NB4 (cell line): ENCODE results near the gene EIF1AD.

Experiments
- CTCF ChIP-seq: IDR thresholded peaks from one replicate; pipeline ENCODE4 v1.5.1; 2012; ENCODE audit warnings: low read depth, low read length
- MAX ChIP-seq: IDR thresholded peaks from 2 replicates; pipeline ENCODE4 v1.6.1; 2011; ENCODE audit warnings: low read depth, low read length
- MYC ChIP-seq: IDR thresholded peaks from 2 replicates; pipeline ENCODE4 v1.6.1; 2011; ENCODE audit warnings: low read depth, low read length
- POLR2A ChIP-seq: IDR thresholded peaks from 2 replicates; pipeline ENCODE4 v1.6.1; 2011; ENCODE audit warnings: mild to moderate bottlenecking; ENCODE audit not compliant: insufficient read length; ENCODE audit errors: extremely low read depth

GRCh38 chr11:66011785-66012303 lies 9.9 kb upstream of the EIF1AD start, which contains the start of gene CST6:
- TF ChIP-seq POLR2A (no peak), CTCF (no peak), MYC (no peak), MAX (no peak)
